ENCODE results near the gene ANTKMT. TPM values are rescaled to one million over a fixed set of nuclear protein-coding genes. Genes with fewer than 3 reads are reported as not detected.

The ANTKMT gene
- total and polyA plus RNA-seq, 2 donors (not counting 1 experiment from before 2014, with no cell fraction given), result 4.5 to 31.5 TPM

DNA sequence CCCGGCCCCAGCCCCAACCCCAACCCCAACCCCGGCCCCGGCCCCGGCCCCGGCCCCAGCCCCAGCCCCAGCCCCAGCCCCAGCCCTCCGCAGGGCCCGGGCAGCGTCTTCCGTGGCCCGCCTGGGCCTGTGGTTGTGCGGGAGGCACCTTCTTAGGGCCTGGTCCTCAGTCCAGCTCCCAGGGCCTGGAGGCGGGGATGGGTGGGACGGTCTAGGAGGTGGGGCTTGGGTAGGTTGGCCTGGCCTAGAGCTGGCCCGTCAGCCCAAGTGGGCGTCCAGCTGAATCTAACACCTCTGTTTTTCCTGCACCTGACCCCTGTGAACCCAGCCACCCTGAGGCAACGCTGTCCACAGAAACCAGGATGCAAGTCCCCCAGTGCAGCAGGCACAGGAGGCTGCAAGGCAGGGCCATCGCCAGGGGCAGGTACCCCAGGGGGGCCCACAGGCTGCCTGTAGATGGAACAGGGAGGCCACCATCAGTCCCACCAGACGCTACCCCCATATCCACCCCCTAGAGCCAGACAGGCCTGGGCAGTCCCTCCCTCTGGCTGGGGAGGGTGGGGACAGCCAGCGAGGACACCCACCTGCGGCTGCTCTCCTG is 48.3 kb downstream of the ANTKMT start:
- TF ChIP-seq, protein P1, sequence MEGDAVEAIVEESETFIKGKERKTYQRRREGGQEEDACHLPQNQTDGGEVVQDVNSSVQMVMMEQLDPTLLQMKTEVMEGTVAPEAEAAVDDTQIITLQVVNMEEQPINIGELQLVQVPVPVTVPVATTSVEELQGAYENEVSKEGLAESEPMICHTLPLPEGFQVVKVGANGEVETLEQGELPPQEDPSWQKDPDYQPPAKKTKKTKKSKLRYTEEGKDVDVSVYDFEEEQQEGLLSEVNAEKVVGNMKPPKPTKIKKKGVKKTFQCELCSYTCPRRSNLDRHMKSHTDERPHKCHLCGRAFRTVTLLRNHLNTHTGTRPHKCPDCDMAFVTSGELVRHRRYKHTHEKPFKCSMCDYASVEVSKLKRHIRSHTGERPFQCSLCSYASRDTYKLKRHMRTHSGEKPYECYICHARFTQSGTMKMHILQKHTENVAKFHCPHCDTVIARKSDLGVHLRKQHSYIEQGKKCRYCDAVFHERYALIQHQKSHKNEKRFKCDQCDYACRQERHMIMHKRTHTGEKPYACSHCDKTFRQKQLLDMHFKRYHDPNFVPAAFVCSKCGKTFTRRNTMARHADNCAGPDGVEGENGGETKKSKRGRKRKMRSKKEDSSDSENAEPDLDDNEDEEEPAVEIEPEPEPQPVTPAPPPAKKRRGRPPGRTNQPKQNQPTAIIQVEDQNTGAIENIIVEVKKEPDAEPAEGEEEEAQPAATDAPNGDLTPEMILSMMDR (conservative IDR thresholded peaks at IDR 0.05 in 1 of 2, IDR thresholded peaks at IDR 0.05 in 1 of 2; ENCODE audit: low read depth in 1 of 2, low read length in 2 of 2), result no peak
- no peak for TF ChIP-seq EZH2 (IDR thresholded peaks at IDR 0.05; ENCODE audit: low read length, missing control alignments)
- Histone ChIP-seq H3K27me3 (ENCODE audit: control insufficient read depth, insufficient read depth, low read length) (no peaks in the 10 kb centered on the region), H3K9me3 (ENCODE audit: control insufficient read depth, insufficient read depth, low read depth, low read length) (no peaks in the 10 kb centered on the region)

DNA sequence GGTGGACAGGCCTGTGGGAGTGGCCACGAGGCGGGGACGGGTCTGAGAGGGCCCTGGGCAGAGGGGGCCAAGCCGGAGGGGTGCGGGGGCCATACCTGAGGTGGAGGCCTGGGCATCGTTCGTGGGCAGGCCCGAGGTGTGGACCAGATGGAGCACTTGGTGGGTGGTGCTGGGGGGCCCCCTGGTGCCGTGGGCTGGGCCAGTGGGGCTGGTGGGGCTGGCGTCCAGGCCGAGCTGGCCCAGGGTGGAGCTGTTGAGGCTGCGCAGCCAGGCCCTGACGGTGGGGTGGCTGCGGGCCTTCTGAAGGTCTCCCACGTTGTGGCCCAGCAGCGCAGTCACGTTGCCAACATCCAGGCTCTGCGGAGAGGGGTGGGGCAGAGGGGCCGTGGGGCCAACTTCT is 49.0 kb downstream of the ANTKMT start:
- Histone ChIP-seq H3K9ac (ENCODE audit: insufficient read depth, low read length) (no peak overlapping the region), H3K4me2 (ENCODE audit: extremely low read depth, insufficient read depth, low read length) (no peak overlapping the region), H4K20me1 (ENCODE audit: control insufficient read depth, extremely low read depth, insufficient read depth, low read length) (no peaks in the 10 kb centered on the region), H3K4me1 (ENCODE audit: control insufficient read depth, extremely low read depth, insufficient read depth, low read length) (no peaks in the 10 kb centered on the region), H3K27ac (ENCODE audit: insufficient read depth, low read length) (no peak overlapping the region), H3K36me3 (ENCODE audit: control insufficient read depth, insufficient read depth, low read length) (no peaks in the 10 kb centered on the region), H3K79me2 (ENCODE audit: control insufficient read depth, insufficient read depth, low read length) (no peaks in the 10 kb centered on the region), H3K9me3 (ENCODE audit: control insufficient read depth, insufficient read depth, low read depth, low read length) (no peaks in the 10 kb centered on the region), H2AFZ (ENCODE audit: low read length) (no peak overlapping the region), H3K27me3 (ENCODE audit: control insufficient read depth, insufficient read depth, low read length) (no peaks in the 10 kb centered on the region), H3K4me3 (replicated peaks in 1 of 4; ENCODE audit: control extremely low read depth in 1 of 4, insufficient read depth in 1 of 4, low read depth in 3 of 4, low read length in 4 of 4) (no peak overlapping the region)
- no peak for DNase-seq (ENCODE audit: low read depth in 2 of 2)
- TF ChIP-seq, protein P1 (conservative IDR thresholded peaks at IDR 0.05 in 1 of 2, IDR thresholded peaks at IDR 0.05 in 1 of 2; ENCODE audit: low read depth in 1 of 2, low read length in 2 of 2), result no peak
- TF ChIP-seq EZH2 (IDR thresholded peaks at IDR 0.05; ENCODE audit: low read length, missing control alignments), result no peak

More for the DNA sequence above, 48.3 kb downstream of the ANTKMT start:
- DNase-seq (ENCODE audit: low read depth in 2 of 2), result no peak
- Histone ChIP-seq H4K20me1 (ENCODE audit: control insufficient read depth, extremely low read depth, insufficient read depth, low read length) (no peaks in the 10 kb centered on the region), H3K9ac (ENCODE audit: insufficient read depth, low read length) (no peak overlapping the region), H3K36me3 (ENCODE audit: control insufficient read depth, insufficient read depth, low read length) (no peaks in the 10 kb centered on the region), H3K4me2 (ENCODE audit: extremely low read depth, insufficient read depth, low read length) (no peak overlapping the region), H2AFZ (ENCODE audit: low read length) (no peak overlapping the region), H3K4me1 (ENCODE audit: control insufficient read depth, extremely low read depth, insufficient read depth, low read length) (no peaks in the 10 kb centered on the region), H3K27ac (ENCODE audit: insufficient read depth, low read length) (no peak overlapping the region), H3K79me2 (ENCODE audit: control insufficient read depth, insufficient read depth, low read length) (no peaks in the 10 kb centered on the region), H3K4me3 (replicated peaks in 1 of 4; ENCODE audit: control extremely low read depth in 1 of 4, insufficient read depth in 1 of 4, low read depth in 3 of 4, low read length in 4 of 4) (no peak overlapping the region)

DNA sequence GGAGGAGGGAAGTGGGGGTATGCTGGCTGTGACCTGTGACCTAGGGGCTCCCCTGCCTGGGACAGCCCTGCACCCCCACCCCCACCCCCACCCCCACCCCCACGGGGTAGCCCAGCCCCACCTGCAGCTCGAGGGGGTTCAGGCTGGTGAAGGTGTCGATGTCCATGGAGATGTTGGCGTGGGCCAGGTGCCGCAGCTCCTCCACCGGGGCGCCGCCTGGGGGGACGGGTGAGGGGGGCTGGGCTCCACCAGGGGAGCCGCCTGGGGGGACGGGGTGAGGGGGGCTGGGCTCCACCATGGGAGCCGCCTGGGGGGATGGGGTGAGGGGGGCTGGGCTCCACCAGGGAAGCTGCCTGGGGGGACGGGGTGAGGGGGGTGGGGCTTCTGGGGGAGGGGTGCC is 49.5 kb downstream of the ANTKMT start:
- no peak overlapping the region for H3K4me2 ChIP-seq (ENCODE audit: extremely low read depth, insufficient read depth, low read length)
- no peaks in the 10 kb centered on the region for H3K4me1 ChIP-seq (ENCODE audit: control insufficient read depth, extremely low read depth, insufficient read depth, low read length)
- H3K36me3 ChIP-seq (ENCODE audit: control insufficient read depth, insufficient read depth, low read length), result no peaks in the 10 kb centered on the region
- H3K9me3 ChIP-seq (ENCODE audit: control insufficient read depth, insufficient read depth, low read depth, low read length), result no peaks in the 10 kb centered on the region
- no peak overlapping the region for H2AFZ ChIP-seq (ENCODE audit: low read length)
- no peak overlapping the region for H3K9ac ChIP-seq (ENCODE audit: insufficient read depth, low read length)
- H3K27me3 ChIP-seq (ENCODE audit: control insufficient read depth, insufficient read depth, low read length), result no peaks in the 10 kb centered on the region
- H4K20me1 ChIP-seq (ENCODE audit: control insufficient read depth, extremely low read depth, insufficient read depth, low read length), result no peaks in the 10 kb centered on the region
- no peaks in the 10 kb centered on the region for H3K79me2 ChIP-seq (ENCODE audit: control insufficient read depth, insufficient read depth, low read length)
- no peak for DNase-seq (ENCODE audit: low read depth in 2 of 2)
- H3K27ac ChIP-seq (ENCODE audit: insufficient read depth, low read length), result no peak overlapping the region
- no peak overlapping the region for H3K4me3 ChIP-seq (replicated peaks in 1 of 4; ENCODE audit: control extremely low read depth in 1 of 4, insufficient read depth in 1 of 4, low read depth in 3 of 4, low read length in 4 of 4)
- no peak for TF ChIP-seq EZH2 (IDR thresholded peaks at IDR 0.05; ENCODE audit: low read length, missing control alignments)
- TF ChIP-seq, protein P1 (conservative IDR thresholded peaks at IDR 0.05 in 1 of 2, IDR thresholded peaks at IDR 0.05 in 1 of 2; ENCODE audit: low read depth in 1 of 2, low read length in 2 of 2), result no peak

Other genes starting within 250 kb of the ANTKMT start
- gene CAPN15, start 193.4 kb upstream of the ANTKMT start, total RNA-seq, result 16.4 and 21.3 TPM in 2 replicates
- 4.1 and 7.8 TPM in 2 replicates for gene CAPN15, start 193.4 kb upstream of the ANTKMT start, polyA plus RNA-seq
- not detected in 2 replicates for gene PRR35, start 160.8 kb upstream of the ANTKMT start, total RNA-seq
- not detected in 2 replicates for gene PRR35, start 160.8 kb upstream of the ANTKMT start, polyA plus RNA-seq
- 2.1 and 3.3 TPM in 2 replicates for gene NHLRC4, start 154.1 kb upstream of the ANTKMT start, total RNA-seq
- gene NHLRC4, start 154.1 kb upstream of the ANTKMT start, polyA plus RNA-seq, result 0.34 and 0.66 TPM in 2 replicates
- 20.5 and 22.3 TPM in 2 replicates for gene PIGQ, start 151.2 kb upstream of the ANTKMT start, total RNA-seq
- gene PIGQ, start 151.2 kb upstream of the ANTKMT start, polyA plus RNA-seq, result 11.2 and 13.0 TPM in 2 replicates
- gene RAB40C, start 131.1 kb upstream of the ANTKMT start, total RNA-seq, result 9.8 and 11.6 TPM in 2 replicates
- 3.2 and 3.7 TPM in 2 replicates for gene RAB40C, start 131.1 kb upstream of the ANTKMT start, polyA plus RNA-seq
- under 0.01 and 0.17 TPM in 2 replicates for gene WFIKKN1, start 90.2 kb upstream of the ANTKMT start, total RNA-seq
- not detected in 2 replicates for gene WFIKKN1, start 90.2 kb upstream of the ANTKMT start, polyA plus RNA-seq
- 71.7 and 75.2 TPM in 2 replicates for gene METTL26, start 84.8 kb upstream of the ANTKMT start, total RNA-seq
- gene METTL26, start 84.8 kb upstream of the ANTKMT start, polyA plus RNA-seq, result 39.2 and 49.7 TPM in 2 replicates
- gene MCRIP2, start 79.3 kb upstream of the ANTKMT start, total RNA-seq, result 18.0 and 21.8 TPM in 2 replicates
- 2.8 and 3.4 TPM in 2 replicates for gene MCRIP2, start 79.3 kb upstream of the ANTKMT start, polyA plus RNA-seq
- 4.6 and 4.8 TPM in 2 replicates for gene WDR90, start 71.8 kb upstream of the ANTKMT start, total RNA-seq
- gene WDR90, start 71.8 kb upstream of the ANTKMT start, polyA plus RNA-seq, result 2.9 and 4.4 TPM in 2 replicates
- gene RHOT2, start 53.0 kb upstream of the ANTKMT start, total RNA-seq, result 27.7 and 29.6 TPM in 2 replicates
- gene RHOT2, start 53.0 kb upstream of the ANTKMT start, polyA plus RNA-seq, result 35.4 and 39.7 TPM in 2 replicates
- 2.6 and 7.1 TPM in 2 replicates for gene RHBDL1, start 45.5 kb upstream of the ANTKMT start, total RNA-seq
- 0.76 and 1.4 TPM in 2 replicates for gene RHBDL1, start 45.5 kb upstream of the ANTKMT start, polyA plus RNA-seq
- gene STUB1, start 40.7 kb upstream of the ANTKMT start, total RNA-seq, result 114 and 133 TPM in 2 replicates
- 94.6 and 146 TPM in 2 replicates for gene STUB1, start 40.7 kb upstream of the ANTKMT start, polyA plus RNA-seq
- 19.8 and 23.8 TPM in 2 replicates for gene JMJD8, start 36.8 kb upstream of the ANTKMT start, total RNA-seq
- gene JMJD8, start 36.8 kb upstream of the ANTKMT start, polyA plus RNA-seq, result 31.5 and 37.8 TPM in 2 replicates
- 5.6 and 6.1 TPM in 2 replicates for gene WDR24, start 30.7 kb upstream of the ANTKMT start, total RNA-seq
- 2.1 and 3.5 TPM in 2 replicates for gene WDR24, start 30.7 kb upstream of the ANTKMT start, polyA plus RNA-seq
- not detected in 2 replicates for gene FBXL16, start 15.3 kb upstream of the ANTKMT start, total RNA-seq
- 0.07 and 0.14 TPM in 2 replicates for gene FBXL16, start 15.3 kb upstream of the ANTKMT start, polyA plus RNA-seq
- gene METRN, start 6.0 kb upstream of the ANTKMT start, total RNA-seq, result 35.3 and 37.5 TPM in 2 replicates
- 5.3 and 6.1 TPM in 2 replicates for gene METRN, start 6.0 kb upstream of the ANTKMT start, polyA plus RNA-seq
- 1.0 and 1.8 TPM in 2 replicates for gene CCDC78, start 5.3 kb downstream of the ANTKMT start, total RNA-seq
- 0.50 and 0.64 TPM in 2 replicates for gene CCDC78, start 5.3 kb downstream of the ANTKMT start, polyA plus RNA-seq
- gene HAGHL, start 6.0 kb downstream of the ANTKMT start, total RNA-seq, result 14.1 and 16.3 TPM in 2 replicates
- gene HAGHL, start 6.0 kb downstream of the ANTKMT start, polyA plus RNA-seq, result 3.1 and 3.7 TPM in 2 replicates
- 31.0 and 38.0 TPM in 2 replicates for gene CIAO3, start 19.9 kb downstream of the ANTKMT start, total RNA-seq
- 9.3 and 14.2 TPM in 2 replicates for gene CIAO3, start 19.9 kb downstream of the ANTKMT start, polyA plus RNA-seq
- gene MSLN, start 39.6 kb downstream of the ANTKMT start, total RNA-seq, result not detected in 2 replicates
- not detected in 2 replicates for gene MSLN, start 39.6 kb downstream of the ANTKMT start, polyA plus RNA-seq
- gene RPUSD1, start 67.2 kb downstream of the ANTKMT start, total RNA-seq, result 15.9 and 16.2 TPM in 2 replicates
- gene RPUSD1, start 67.2 kb downstream of the ANTKMT start, polyA plus RNA-seq, result 8.2 and 10.3 TPM in 2 replicates
- gene CHTF18, start 67.5 kb downstream of the ANTKMT start, total RNA-seq, result 1.3 and 4.3 TPM in 2 replicates
- 1.1 and 5.7 TPM in 2 replicates for gene CHTF18, start 67.5 kb downstream of the ANTKMT start, polyA plus RNA-seq
- not detected in 2 replicates for gene GNG13, start 79.6 kb downstream of the ANTKMT start, total RNA-seq
- not detected in 2 replicates for gene GNG13, start 79.6 kb downstream of the ANTKMT start, polyA plus RNA-seq
- gene LMF1, start 249.8 kb downstream of the ANTKMT start, total RNA-seq, result 10.0 and 12.6 TPM in 2 replicates
- gene LMF1, start 249.8 kb downstream of the ANTKMT start, polyA plus RNA-seq, result 8.9 and 12.3 TPM in 2 replicates

All from fibroblast of lung (primary cell).